Vagina (tissue), 2 donors: ENCODE measurements around the gene GAREM1.

Experiments
- CTCF ChIP-seq, 3 experiments: fragments of 450-650 bp in 2 of 3; fragments of 200-600 bp in 1 of 3; sonication (generic) in 1 of 3; IDR thresholded peaks; one replicate each; pipeline ENCODE4 v1.5.1; 2017 to 2019; ENCODE audit warnings: antibody characterized with exemption in 3 of 3, mild to moderate bottlenecking in 2 of 3, moderate library complexity in 2 of 3
- POLR2A ChIP-seq, 2 donors: fragments of 450-650 bp; IDR thresholded peaks; one replicate each; pipeline ENCODE4 v1.6.1; 2017; ENCODE audit warnings: antibody characterized with exemption in 2 of 2, mild to moderate bottlenecking in 2 of 2, moderate library complexity in 2 of 2
- POLR2AphosphoS5 ChIP-seq, 2 donors: sonication (generic); formaldehyde crosslinking; IDR thresholded peaks; one replicate each; pipeline ENCODE4 v1.9.0; 2017; ENCODE audit warnings: antibody characterized with exemption in 2 of 2, mild to moderate bottlenecking in 2 of 2, low read depth in 1 of 2; ENCODE audit not compliant: insufficient read depth in 1 of 2

GRCh38 chr18:32300914-32301313 is 169.8 kb downstream of the GAREM1 start:
- TF ChIP-seq CTCF (IDR thresholded peaks at IDR 0.05) (no peak), POLR2A (IDR thresholded peaks at IDR 0.05) (no peak), POLR2AphosphoS5 (IDR thresholded peaks at IDR 0.05; ENCODE audit: insufficient read depth in 1 of 2, low read depth in 1 of 2) (peak in 1 of 2 donors; percentile 25)
